Measurements from ENCODE around the gene NCKAP5.
A peak's percentile ranks its signal among the peaks of the same experiment; 100 is the strongest.

Gene NCKAP5

DNA sequence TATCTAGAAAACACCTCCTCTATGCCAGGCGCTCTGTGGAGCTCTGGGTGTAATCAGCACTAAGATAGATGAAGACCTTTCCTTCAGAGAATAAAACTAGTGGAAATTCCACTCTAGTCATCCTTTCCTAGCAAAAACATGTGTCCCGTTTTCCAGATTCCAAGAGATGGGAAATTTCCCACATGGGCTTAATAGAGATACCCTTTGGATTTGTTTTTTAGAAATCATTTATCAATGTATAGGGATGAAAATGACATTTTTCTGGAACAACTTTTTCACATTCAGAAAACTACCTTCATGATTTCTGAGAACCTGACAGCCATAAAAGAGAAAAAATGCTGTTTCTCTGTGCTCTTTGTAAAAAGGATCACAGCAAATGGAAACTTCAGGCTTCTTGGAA is 152.1 kb downstream of the NCKAP5 start:
- DNase-seq, result no peak
- intact Hi-C loops (cut with DNase I), result no loop called here

DNA sequence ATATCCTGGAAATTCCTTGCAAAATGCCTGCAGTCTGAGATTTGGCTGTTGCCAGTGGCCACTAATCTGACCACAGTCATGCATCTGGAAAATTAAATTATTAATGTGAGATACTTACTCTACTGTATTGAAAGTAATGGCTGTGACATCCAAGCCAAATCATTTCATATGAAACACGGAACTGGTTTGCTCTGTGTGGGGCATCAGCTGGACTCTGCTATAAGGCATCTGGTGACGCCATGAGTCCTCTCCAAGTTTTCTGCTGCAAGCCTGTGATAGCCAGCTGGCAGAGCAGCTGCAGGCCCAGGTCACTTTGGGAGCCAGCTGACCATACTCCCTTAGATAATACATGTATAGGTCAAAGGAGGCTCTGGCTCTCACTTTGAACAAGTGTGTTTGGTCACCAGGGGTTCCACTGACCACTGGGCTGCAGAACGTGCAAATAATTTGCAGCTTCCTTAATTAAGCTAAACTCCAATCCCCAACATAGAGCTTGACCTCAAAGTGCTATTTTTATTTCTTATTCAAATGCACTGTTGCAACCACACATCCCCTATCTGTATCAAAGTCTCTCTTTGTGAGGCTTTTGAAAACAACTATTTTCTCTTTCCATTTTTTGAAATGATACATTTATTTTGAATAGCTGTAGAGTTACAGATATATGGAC is 152.9 kb downstream of the NCKAP5 start:
- intact Hi-C loops (cut with DNase I), result no loop called here
- peak in 17 of 42 donors; percentile 8 to 65 (median 30) for DNase-seq

- DNase-seq, result no peak
Observed at GRCh38 chr2:133414486-133415209, 153.6 kb downstream of the NCKAP5 start.

DNA sequence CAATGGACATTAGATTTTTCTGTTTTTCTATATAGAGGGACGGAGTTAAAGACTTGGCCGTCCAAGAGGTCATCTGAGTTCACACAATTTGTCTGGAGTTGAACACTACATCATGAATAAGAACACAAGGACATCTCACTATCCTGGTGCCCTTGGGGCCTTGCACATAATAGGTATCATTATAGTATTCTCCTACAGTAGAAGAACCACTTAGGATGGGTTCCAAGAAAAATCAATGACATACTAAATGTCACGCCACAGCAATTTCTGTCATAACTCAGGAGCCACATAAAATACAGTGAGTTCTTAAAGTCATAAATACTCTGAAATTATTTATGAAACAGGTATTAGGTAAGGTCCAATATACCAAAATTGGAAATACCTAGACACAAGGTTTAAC is 154.4 kb downstream of the NCKAP5 start:
- no peak for DNase-seq
- intact Hi-C loops (cut with DNase I), result no loop called here

More at GRCh38 chr2:133414486-133415209, 153.6 kb downstream of the NCKAP5 start:
- intact Hi-C loops (cut with DNase I), result no loop called here

GRCh38 chr2:133412694-133413093 is 155.6 kb downstream of the NCKAP5 start:
- intact Hi-C loops (cut with DNase I), result no loop called here
- DNase-seq, result no peak

- intact Hi-C loops (cut with DNase I), result no loop called here
- no peak for DNase-seq
Observed at GRCh38 chr2:133411857-133412256, 156.4 kb downstream of the NCKAP5 start.

GRCh38 chr2:133411101-133411500 is 157.2 kb downstream of the NCKAP5 start:
- intact Hi-C loops (cut with DNase I), result no loop called here
- no peak for DNase-seq

- intact Hi-C loops (cut with DNase I), result no loop called here
- no peak for DNase-seq
Observed at GRCh38 chr2:133409581-133410285, 158.5 kb downstream of the NCKAP5 start.

GRCh38 chr2:133408671-133409070 is 159.6 kb downstream of the NCKAP5 start:
- intact Hi-C loops (cut with DNase I), result no loop called here
- DNase-seq, result no peak

- no peak for DNase-seq
- intact Hi-C loops (cut with DNase I), result no loop called here
Observed at GRCh38 chr2:133407341-133407740, 160.9 kb downstream of the NCKAP5 start.

DNA sequence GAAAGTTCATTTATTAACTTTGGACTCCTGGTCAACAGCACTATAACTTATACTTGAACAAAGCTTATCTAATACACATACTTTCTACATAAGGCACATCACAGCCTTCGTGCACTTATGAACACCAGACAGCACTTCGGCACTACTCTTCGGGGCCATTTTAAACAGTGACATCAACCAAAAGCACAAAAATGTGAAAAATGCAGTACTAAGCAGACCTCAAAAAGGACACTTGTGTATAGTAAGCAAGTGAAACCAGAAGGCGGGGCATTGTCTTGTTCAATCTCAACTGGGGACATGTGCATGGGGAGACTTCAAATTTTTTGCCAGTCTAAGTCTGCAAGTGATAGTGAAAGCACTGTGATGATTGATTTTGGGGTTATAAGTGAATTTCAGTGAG is 163.0 kb downstream of the NCKAP5 start:
- intact Hi-C loops (cut with DNase I), result no loop called here
- no peak for DNase-seq

GRCh38 chr2:133400411-133400810 is 167.9 kb downstream of the NCKAP5 start:
- DNase-seq, result no peak
- intact Hi-C loops (cut with DNase I), result no loop called here

DNA sequence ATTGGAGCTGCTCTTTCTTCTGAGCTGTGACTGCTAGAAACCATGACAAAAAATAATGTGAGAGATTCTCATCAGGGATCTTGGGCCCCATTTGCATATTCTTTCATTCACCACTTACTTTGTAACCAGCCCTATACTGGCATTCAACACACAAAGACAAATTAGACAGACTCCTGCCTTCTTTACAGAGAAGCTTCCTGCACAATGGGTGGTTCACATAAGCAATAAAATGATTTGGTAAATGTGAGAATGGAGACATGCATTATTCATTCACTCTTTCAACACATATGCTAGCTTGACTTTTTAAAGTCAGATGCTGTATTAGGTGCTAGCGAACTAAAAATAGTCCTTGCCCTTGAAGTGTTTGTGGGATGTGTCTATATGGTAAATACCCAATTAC is 174.4 kb downstream of the NCKAP5 start:
- DNase-seq, result no peak
- intact Hi-C loops (cut with DNase I), result no loop called here

DNA sequence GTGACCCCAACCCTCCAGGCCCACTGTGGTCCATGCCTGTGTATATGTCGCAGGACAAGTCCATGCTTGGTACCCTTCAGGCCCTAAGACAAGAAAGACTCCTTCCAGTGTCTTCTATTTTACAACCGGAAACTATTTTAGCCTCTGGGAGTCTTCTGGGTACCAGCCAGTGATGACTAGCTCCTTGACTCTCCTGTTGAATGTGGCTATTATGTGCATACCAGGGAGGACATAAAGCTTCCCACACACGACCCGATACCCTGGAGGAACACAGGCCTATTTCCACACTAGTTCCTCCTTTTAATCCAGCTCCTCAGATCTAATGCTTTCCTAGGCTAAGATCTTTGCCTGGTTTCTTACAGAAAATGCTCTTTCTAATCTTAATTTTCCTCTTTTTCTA is 178.1 kb downstream of the NCKAP5 start:
- no peak for DNase-seq
- intact Hi-C loops (cut with DNase I), result no loop called here

DNA sequence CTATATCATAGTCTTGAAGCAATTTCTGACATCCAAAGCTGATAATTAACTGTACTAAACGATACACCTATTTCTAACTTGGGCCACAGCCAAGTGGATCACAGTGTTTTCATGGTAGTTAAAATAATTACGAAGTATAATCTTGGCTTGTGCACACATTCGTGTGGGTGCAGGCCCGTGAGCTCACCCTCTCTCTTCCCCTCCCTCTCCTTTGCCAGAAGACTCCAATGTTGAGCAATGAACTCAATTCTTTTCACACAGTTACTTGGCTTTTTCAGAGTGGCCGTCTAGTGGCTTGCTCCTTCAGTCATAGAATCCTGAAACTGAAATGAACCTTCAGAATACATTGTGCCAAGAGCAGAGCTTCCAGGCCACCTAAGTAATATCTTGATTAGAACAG is 178.7 kb downstream of the NCKAP5 start:
- DNase-seq, result no peak
- intact Hi-C loops (cut with DNase I), result no loop called here

DNA sequence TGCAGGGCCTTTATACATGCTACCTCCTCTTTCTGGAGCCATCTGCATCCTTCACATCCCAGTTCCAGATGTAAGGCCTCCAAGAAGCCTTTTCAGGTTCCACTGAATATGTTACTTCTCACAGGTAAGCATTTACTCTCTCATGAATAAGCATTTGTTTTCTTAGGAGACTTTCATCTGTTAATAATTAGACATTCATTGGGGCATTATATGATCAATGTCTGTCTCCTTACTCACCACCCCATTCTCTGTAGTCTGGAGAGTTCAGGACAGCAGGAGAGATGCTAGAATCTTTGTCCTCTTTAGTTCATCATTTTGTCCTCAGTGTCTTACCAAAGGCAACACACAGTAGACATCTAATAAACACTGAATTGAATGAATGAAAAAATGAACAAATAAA is 185.7 kb downstream of the NCKAP5 start:
- DNase-seq, result no peak
- intact Hi-C loops (cut with DNase I), result no loop called here

GRCh38 chr2:133380991-133381390 is 187.3 kb downstream of the NCKAP5 start:
- no peak for DNase-seq
- intact Hi-C loops (cut with DNase I), result no loop called here

GRCh38 chr2:133378928-133379549 is 189.2 kb downstream of the NCKAP5 start:
- no peak for DNase-seq
- intact Hi-C loops (cut with DNase I), result no loop called here

DNA sequence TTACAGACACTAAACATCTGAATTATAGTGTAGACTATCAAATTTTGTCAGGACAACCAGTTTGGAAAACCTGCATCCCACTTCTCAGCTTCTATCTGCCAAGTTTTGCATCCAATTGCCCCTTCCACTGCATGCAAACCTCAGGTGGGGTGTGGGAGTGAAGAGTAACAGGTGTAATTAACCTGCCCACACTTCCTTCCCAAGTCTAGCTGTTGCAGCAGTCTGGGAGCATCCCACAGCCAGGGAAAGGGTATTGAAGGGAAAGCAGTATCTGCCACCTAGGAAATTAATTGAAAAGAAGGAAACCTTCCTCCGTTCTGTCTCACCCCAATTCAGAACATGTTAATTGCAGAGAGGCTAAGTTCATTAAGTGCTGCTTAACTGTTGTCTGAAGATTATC is 189.9 kb downstream of the NCKAP5 start:
- intact Hi-C loops (cut with DNase I), result no loop called here
- peak in 31 of 42 donors; percentile 3 to 82 (median 34) for DNase-seq

- no peak for DNase-seq
- intact Hi-C loops (cut with DNase I), result no loop called here
Observed at GRCh38 chr2:133377599-133377998, 190.7 kb downstream of the NCKAP5 start.
